ENCODE data around the gene CALD1. TPM values are rescaled to one million over a fixed set of nuclear protein-coding genes. Genes with fewer than 3 reads are reported as not detected.

CALD1 gene
- total RNA-seq, 1 donor from 2014 or later = 71.8 TPM

GRCh38 chr7:134932707-134933370, 153.4 kb downstream of the CALD1 start:
- peaks cover 2% of the 10 kb centered on the region for H3K9me3 Mint-ChIP-seq
- H3K4me3 Mint-ChIP-seq = no peak overlapping the region
- peaks cover 52% of the 10 kb centered on the region for H3K36me3 Mint-ChIP-seq (ENCODE audit: low read depth)
- H3K4me1 Mint-ChIP-seq = peaks cover 15% of the 10 kb centered on the region
- no peaks in the 10 kb centered on the region for H3K27me3 Mint-ChIP-seq (ENCODE audit: low read depth)
- H3K27ac Mint-ChIP-seq (ENCODE audit: unreplicated experiment) = no peak overlapping the region
- no peak for TF ChIP-seq CTCF (conservative IDR thresholded peaks at IDR 0.05)
- DNase-seq (ENCODE audit: low read depth, low spot score) = no peak

GRCh38 chr7:134933460-134934068, 154.1 kb downstream of the CALD1 start:
- Mint-ChIP-seq H3K27me3 (ENCODE audit: low read depth) (no peaks in the 10 kb centered on the region), H3K9me3 (peaks cover 2% of the 10 kb centered on the region), H3K4me3 (no peak overlapping the region), H3K27ac (ENCODE audit: unreplicated experiment) (no peak overlapping the region), H3K4me1 (peaks cover 15% of the 10 kb centered on the region), H3K36me3 (ENCODE audit: low read depth) (peaks cover 50% of the 10 kb centered on the region)
- no peak for TF ChIP-seq CTCF (conservative IDR thresholded peaks at IDR 0.05)
- DNase-seq (ENCODE audit: low read depth, low spot score) = no peak

GRCh38 chr7:134935701-134936100, 156.3 kb downstream of the CALD1 start:
- no peak for TF ChIP-seq CTCF (conservative IDR thresholded peaks at IDR 0.05)

GRCh38 chr7:134936893-134937510, 157.6 kb downstream of the CALD1 start:
- peak overlapping the region; percentile 16 for H3K27ac Mint-ChIP-seq (ENCODE audit: unreplicated experiment)
- DNase-seq (ENCODE audit: low read depth, low spot score) = no peak
- peaks cover 30% of the 10 kb centered on the region for H3K36me3 Mint-ChIP-seq (ENCODE audit: low read depth)
- H3K4me3 Mint-ChIP-seq = no peak overlapping the region
- H3K9me3 Mint-ChIP-seq = no peaks in the 10 kb centered on the region
- TF ChIP-seq CTCF (conservative IDR thresholded peaks at IDR 0.05) = no peak
- no peaks in the 10 kb centered on the region for H3K27me3 Mint-ChIP-seq (ENCODE audit: low read depth)
- peaks cover 15% of the 10 kb centered on the region for H3K4me1 Mint-ChIP-seq

More at GRCh38 chr7:134935701-134936100, 156.3 kb downstream of the CALD1 start:
- no peak overlapping the region for H3K4me3 Mint-ChIP-seq
- no peak for DNase-seq (ENCODE audit: low read depth, low spot score)
- no peaks in the 10 kb centered on the region for H3K27me3 Mint-ChIP-seq (ENCODE audit: low read depth)
- peak overlapping the region; percentile 31 for H3K27ac Mint-ChIP-seq (ENCODE audit: unreplicated experiment)
- no peaks in the 10 kb centered on the region for H3K9me3 Mint-ChIP-seq
- H3K4me1 Mint-ChIP-seq = peaks cover 15% of the 10 kb centered on the region
- H3K36me3 Mint-ChIP-seq (ENCODE audit: low read depth) = peaks cover 35% of the 10 kb centered on the region

GRCh38 chr7:134938141-134938540, 158.7 kb downstream of the CALD1 start:
- H3K27ac Mint-ChIP-seq (ENCODE audit: unreplicated experiment) = no peak overlapping the region

More at GRCh38 chr7:134938141-134938540, 158.7 kb downstream of the CALD1 start:
- Mint-ChIP-seq H3K36me3 (ENCODE audit: low read depth) (peaks cover 25% of the 10 kb centered on the region), H3K9me3 (no peaks in the 10 kb centered on the region), H3K4me3 (no peak overlapping the region), H3K27me3 (ENCODE audit: low read depth) (no peaks in the 10 kb centered on the region), H3K4me1 (peaks cover 15% of the 10 kb centered on the region)
- DNase-seq (ENCODE audit: low read depth, low spot score) = no peak
- TF ChIP-seq CTCF (conservative IDR thresholded peaks at IDR 0.05) = no peak
